Ishikawa (cell line): ENCODE data around the gene NUP50.
A peak's percentile ranks its signal among the peaks of the same experiment; 100 is the strongest.

Experiments
- CEBPB ChIP-seq: IDR thresholded peaks from 2 replicates; pipeline ENCODE4 v1.6.1; 2012
- CREB1 ChIP-seq: IDR thresholded peaks from 2 replicates; pipeline ENCODE4 v1.6.1; 2012; ENCODE audit warnings: low read depth
- EGR1 ChIP-seq: IDR thresholded peaks from 2 replicates; pipeline ENCODE4 v1.6.1; 2012
- EP300 ChIP-seq: IDR thresholded peaks from 2 replicates; pipeline ENCODE4 v1.6.1; 2012; ENCODE audit warnings: borderline replicate concordance
- FOXM1 ChIP-seq: IDR thresholded peaks from 2 replicates; pipeline ENCODE4 v1.6.1; 2012; ENCODE audit warnings: low read depth, borderline replicate concordance
- MAX ChIP-seq: IDR thresholded peaks from 2 replicates; pipeline ENCODE4 v1.6.1; 2012
- NFIC ChIP-seq: IDR thresholded peaks from 2 replicates; pipeline ENCODE4 v1.6.1; 2012
- RAD21 ChIP-seq: IDR thresholded peaks from 2 replicates; pipeline ENCODE4 v1.6.1; 2012; ENCODE audit warnings: low read depth
- REST ChIP-seq: IDR thresholded peaks from 2 replicates; pipeline ENCODE4 v1.6.1; 2012; ENCODE audit warnings: low read depth, mild to moderate bottlenecking
- TAF1 ChIP-seq: IDR thresholded peaks from 2 replicates; pipeline ENCODE4 v1.6.1; 2012; ENCODE audit warnings: low read depth, mild to moderate bottlenecking
- TCF12 ChIP-seq: IDR thresholded peaks from 2 replicates; pipeline ENCODE4 v1.6.1; 2012; ENCODE audit warnings: low read depth
- TEAD4 ChIP-seq: IDR thresholded peaks from 2 replicates; pipeline ENCODE4 v1.6.1; 2012
- USF1 ChIP-seq: IDR thresholded peaks from 2 replicates; pipeline ENCODE4 v1.6.1; 2012
- YY1 ChIP-seq: IDR thresholded peaks from 2 replicates; pipeline ENCODE4 v1.6.1; 2012; ENCODE audit warnings: low read depth
- ZBTB7A ChIP-seq: IDR thresholded peaks from 2 replicates; pipeline ENCODE4 v1.6.1; 2012; ENCODE audit warnings: low read depth

The NUP50 gene

GRCh38 chr22:45218976-45219375 lies 55.3 kb downstream of the NUP50 start:
- TF ChIP-seq FOXM1 = no peak
- no peak for TF ChIP-seq CEBPB
- TF ChIP-seq TEAD4 = no peak
- no peak for TF ChIP-seq TCF12
- TF ChIP-seq REST = no peak
- TF ChIP-seq TAF1 = no peak
- no peak for TF ChIP-seq USF1
- TF ChIP-seq CREB1 = no peak
- no peak for TF ChIP-seq RAD21
- TF ChIP-seq YY1 = no peak
- no peak for TF ChIP-seq MAX
- TF ChIP-seq EP300 = no peak
- TF ChIP-seq ZBTB7A = no peak
- TF ChIP-seq EGR1 = no peak

- TF ChIP-seq FOXM1 (no peak), REST (no peak), ZBTB7A (no peak), USF1 (no peak), MAX (no peak), NFIC (no peak), EP300 (no peak), TCF12 (no peak), EGR1 (no peak), TEAD4 (no peak), TAF1 (no peak), RAD21 (no peak)
Measured at GRCh38 chr22:45221201-45221600, 57.5 kb downstream of the NUP50 start.

GRCh38 chr22:45223304-45224117 lies 59.8 kb downstream of the NUP50 start:
- TF ChIP-seq NFIC (peak; percentile 45; the same call in 1 of the 2 replicates), CREB1 (no peak)

- TF ChIP-seq CEBPB (no peak), ZBTB7A (no peak), TEAD4 (no peak), RAD21 (no peak), EGR1 (no peak), TCF12 (no peak)
Measured at GRCh38 chr22:45224331-45224730, 60.6 kb downstream of the NUP50 start.

GRCh38 chr22:45224988-45225731 lies 61.4 kb downstream of the NUP50 start:
- TF ChIP-seq TEAD4 (no peak), FOXM1 (no peak), RAD21 (no peak), CREB1 (no peak)
